GM12878 (cell line): Measurements from ENCODE around the gene CFAP97. TPM values are rescaled to one million over a fixed set of nuclear protein-coding genes. Genes with fewer than 3 reads are reported as not detected.
A peak's percentile ranks its signal among the peaks of the same experiment; 100 is the strongest.

ENCODE experiments used
- CHD1 ChIP-seq: IDR thresholded peaks from 2 replicates; pipeline ENCODE4 v1.6.1; 2012; ENCODE audit warnings: low read depth, low read length, improper control_type of control experiment
- ESRRA ChIP-seq: IDR thresholded peaks from 2 replicates; pipeline ENCODE4 v1.6.1; 2012; ENCODE audit warnings: mild to moderate bottlenecking, low read length, improper control_type of control experiment
- FOXM1 ChIP-seq: IDR thresholded peaks from 2 replicates; pipeline ENCODE4 v1.6.1; 2012; ENCODE audit warnings: low read depth, mild to moderate bottlenecking, inconsistent platforms, low read length, moderate library complexity
- JUND ChIP-seq: IDR thresholded peaks from 2 replicates; pipeline ENCODE4 v1.6.1; 2012; ENCODE audit warnings: low read depth, mild to moderate bottlenecking, low read length, improper control_type of control experiment, moderate library complexity
- LARP7 ChIP-seq: fragments of 450-650 bp; IDR thresholded peaks from 2 replicates; pipeline ENCODE4 v1.6.1; 2017; ENCODE audit warnings: mild to moderate bottlenecking
- NBN ChIP-seq: fragments of 450-650 bp; IDR thresholded peaks from 2 replicates; pipeline ENCODE4 v1.6.1; 2016
- NFXL1 ChIP-seq: fragments of 450-650 bp; IDR thresholded peaks from 2 replicates; pipeline ENCODE4 v1.6.1; 2017; ENCODE audit warnings: antibody characterized with exemption, mild to moderate bottlenecking, borderline replicate concordance
- NFYA ChIP-seq: IDR thresholded peaks from 2 replicates; pipeline ENCODE4 v1.6.1; 2011; ENCODE audit warnings: low read depth, mild to moderate bottlenecking, low read length, improper control_type of control experiment, borderline replicate concordance
- NRF1 ChIP-seq: conservative IDR thresholded peaks from 2 replicates; pipeline ENCODE4 v1.6.1; 2011; ENCODE audit warnings: mild to moderate bottlenecking, low read depth, low read length, improper control_type of control experiment
- RUNX3 ChIP-seq: IDR thresholded peaks from 2 replicates; pipeline ENCODE4 v1.6.1; 2012; ENCODE audit warnings: low read length, inconsistent platforms
- ZNF384 ChIP-seq: IDR thresholded peaks from 2 replicates; pipeline ENCODE4 v1.6.1; 2012; ENCODE audit warnings: low read depth, mild to moderate bottlenecking, low read length, improper control_type of control experiment, borderline replicate concordance
- polyA plus RNA-seq, 11 experiments: library from polyadenylated mRNA; depleted of rRNA in 4 of 11; unstranded in 6 of 11; stranded (reverse) in 5 of 11; fragments of >200 nt; fragmentation: Nextera tagmentation in 4 of 11; fragmentation: Illumina TruSeq in 1 of 11; extraction: Ambion mirVana in 4 of 11; extraction: Trizol in 1 of 11; gene quantifications; 1 replicate in 1 of 11; 2 replicates in 10 of 11; pipeline versions ENCODE4 v1.2.1 to v1.2.3, GENCODE V29; 2011 to 2016; ENCODE audit warnings: inconsistent platforms in 2 of 11, missing spikeins in 2 of 11, low read depth in 1 of 11
- total RNA-seq, 4 experiments: library from RNA; depleted of rRNA in 3 of 4; stranded (reverse); fragments of >200 nt in 3 of 4; fragmentation: Illumina TruSeq in 1 of 4; extraction: Trizol in 1 of 4; gene quantifications; 2 replicates each; pipeline versions ENCODE4 v1.2.1 to v1.2.3, GENCODE V29; 2013 to 2021
- TF ChIP-seq, protein P1 (sequence below): fragments of 450-650 bp; formaldehyde crosslinking; IDR thresholded peaks from 2 replicates; pipeline ENCODE4 v1.5.0; 2022; ENCODE audit warnings: mild to moderate bottlenecking, missing genetic modification characterization
- TF ChIP-seq, protein P2 (sequence below): IDR thresholded peaks from 2 replicates; pipeline ENCODE4 v1.6.1; 2011; ENCODE audit warnings: borderline replicate concordance, low read depth, mild to moderate bottlenecking, moderate library complexity, mixed read lengths, low read length; ENCODE audit not compliant: insufficient read depth; ENCODE audit errors: extremely low read length
- TF ChIP-seq, protein P3 (sequence below): IDR thresholded peaks from 2 replicates; pipeline ENCODE4 v1.6.1; 2012; ENCODE audit warnings: improper control_type of control experiment, low read depth, low read length; ENCODE audit not compliant: insufficient replicate concordance
- TF ChIP-seq, protein P4 (sequence below): IDR thresholded peaks from 2 replicates; pipeline ENCODE4 v1.6.1; 2012; ENCODE audit warnings: low read length, inconsistent platforms

The CFAP97 gene
- total and polyA plus RNA-seq, 10 of the 15 experiments (the other 5 are each of a cell fraction or from before 2014, with no cell fraction given) = 26.4 to 62.7 (median 48.0) TPM

DNA sequence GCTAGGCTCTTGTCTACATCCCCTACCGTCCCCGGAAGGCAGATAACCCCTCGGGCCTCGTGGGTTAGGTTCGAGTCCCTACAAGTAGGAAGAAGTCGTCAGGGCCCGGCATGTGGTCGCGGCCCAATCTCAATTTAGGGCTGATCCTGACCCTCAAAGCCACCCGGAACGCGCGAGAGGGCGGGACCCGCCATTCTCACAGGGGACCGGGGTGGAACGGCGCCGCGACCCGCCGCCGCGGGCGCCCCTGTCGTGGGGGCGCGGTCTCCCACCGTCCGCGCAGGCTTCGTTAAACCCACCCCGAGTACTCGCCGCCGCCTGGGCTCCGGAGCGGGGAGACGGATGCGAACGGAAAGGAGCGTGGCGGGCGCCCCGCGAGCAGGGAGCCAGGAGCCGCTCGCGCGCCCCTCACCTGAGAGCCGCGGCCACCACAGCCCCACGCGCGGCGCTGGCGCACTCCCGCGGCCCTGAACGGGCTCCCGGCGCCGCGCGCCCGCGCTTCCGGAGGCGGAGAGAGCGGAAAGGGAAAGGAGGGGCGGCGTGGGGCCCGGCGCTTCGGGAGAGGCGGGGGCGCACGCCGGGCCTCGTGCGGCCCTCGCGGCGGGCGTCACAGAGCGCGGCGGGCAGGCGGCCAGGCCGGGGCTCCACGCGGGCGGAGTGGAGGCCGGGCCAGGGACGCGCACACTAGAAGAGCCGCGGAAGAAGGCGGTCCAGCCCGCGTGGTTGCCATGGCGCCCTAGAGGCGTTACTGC, at the start of gene CFAP97 (continued):
- TF ChIP-seq, protein P1, sequence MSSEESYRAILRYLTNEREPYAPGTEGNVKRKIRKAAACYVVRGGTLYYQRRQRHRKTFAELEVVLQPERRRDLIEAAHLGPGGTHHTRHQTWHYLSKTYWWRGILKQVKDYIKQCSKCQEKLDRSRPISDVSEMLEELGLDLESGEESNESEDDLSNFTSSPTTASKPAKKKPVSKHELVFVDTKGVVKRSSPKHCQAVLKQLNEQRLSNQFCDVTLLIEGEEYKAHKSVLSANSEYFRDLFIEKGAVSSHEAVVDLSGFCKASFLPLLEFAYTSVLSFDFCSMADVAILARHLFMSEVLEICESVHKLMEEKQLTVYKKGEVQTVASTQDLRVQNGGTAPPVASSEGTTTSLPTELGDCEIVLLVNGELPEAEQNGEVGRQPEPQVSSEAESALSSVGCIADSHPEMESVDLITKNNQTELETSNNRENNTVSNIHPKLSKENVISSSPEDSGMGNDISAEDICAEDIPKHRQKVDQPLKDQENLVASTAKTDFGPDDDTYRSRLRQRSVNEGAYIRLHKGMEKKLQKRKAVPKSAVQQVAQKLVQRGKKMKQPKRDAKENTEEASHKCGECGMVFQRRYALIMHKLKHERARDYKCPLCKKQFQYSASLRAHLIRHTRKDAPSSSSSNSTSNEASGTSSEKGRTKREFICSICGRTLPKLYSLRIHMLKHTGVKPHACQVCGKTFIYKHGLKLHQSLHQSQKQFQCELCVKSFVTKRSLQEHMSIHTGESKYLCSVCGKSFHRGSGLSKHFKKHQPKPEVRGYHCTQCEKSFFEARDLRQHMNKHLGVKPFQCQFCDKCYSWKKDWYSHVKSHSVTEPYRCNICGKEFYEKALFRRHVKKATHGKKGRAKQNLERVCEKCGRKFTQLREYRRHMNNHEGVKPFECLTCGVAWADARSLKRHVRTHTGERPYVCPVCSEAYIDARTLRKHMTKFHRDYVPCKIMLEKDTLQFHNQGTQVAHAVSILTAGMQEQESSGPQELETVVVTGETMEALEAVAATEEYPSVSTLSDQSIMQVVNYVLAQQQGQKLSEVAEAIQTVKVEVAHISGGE = no peak
- no peak for TF ChIP-seq CHD1
- no peak for TF ChIP-seq ESRRA
- TF ChIP-seq FOXM1 = no peak
- TF ChIP-seq JUND = no peak
- TF ChIP-seq, protein P2, sequence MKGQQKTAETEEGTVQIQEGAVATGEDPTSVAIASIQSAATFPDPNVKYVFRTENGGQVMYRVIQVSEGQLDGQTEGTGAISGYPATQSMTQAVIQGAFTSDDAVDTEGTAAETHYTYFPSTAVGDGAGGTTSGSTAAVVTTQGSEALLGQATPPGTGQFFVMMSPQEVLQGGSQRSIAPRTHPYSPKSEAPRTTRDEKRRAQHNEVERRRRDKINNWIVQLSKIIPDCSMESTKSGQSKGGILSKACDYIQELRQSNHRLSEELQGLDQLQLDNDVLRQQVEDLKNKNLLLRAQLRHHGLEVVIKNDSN = no peak
- TF ChIP-seq NFXL1 = no peak
- no peak; the same call in 1 of the 2 replicates for TF ChIP-seq LARP7
- TF ChIP-seq, protein P3, sequence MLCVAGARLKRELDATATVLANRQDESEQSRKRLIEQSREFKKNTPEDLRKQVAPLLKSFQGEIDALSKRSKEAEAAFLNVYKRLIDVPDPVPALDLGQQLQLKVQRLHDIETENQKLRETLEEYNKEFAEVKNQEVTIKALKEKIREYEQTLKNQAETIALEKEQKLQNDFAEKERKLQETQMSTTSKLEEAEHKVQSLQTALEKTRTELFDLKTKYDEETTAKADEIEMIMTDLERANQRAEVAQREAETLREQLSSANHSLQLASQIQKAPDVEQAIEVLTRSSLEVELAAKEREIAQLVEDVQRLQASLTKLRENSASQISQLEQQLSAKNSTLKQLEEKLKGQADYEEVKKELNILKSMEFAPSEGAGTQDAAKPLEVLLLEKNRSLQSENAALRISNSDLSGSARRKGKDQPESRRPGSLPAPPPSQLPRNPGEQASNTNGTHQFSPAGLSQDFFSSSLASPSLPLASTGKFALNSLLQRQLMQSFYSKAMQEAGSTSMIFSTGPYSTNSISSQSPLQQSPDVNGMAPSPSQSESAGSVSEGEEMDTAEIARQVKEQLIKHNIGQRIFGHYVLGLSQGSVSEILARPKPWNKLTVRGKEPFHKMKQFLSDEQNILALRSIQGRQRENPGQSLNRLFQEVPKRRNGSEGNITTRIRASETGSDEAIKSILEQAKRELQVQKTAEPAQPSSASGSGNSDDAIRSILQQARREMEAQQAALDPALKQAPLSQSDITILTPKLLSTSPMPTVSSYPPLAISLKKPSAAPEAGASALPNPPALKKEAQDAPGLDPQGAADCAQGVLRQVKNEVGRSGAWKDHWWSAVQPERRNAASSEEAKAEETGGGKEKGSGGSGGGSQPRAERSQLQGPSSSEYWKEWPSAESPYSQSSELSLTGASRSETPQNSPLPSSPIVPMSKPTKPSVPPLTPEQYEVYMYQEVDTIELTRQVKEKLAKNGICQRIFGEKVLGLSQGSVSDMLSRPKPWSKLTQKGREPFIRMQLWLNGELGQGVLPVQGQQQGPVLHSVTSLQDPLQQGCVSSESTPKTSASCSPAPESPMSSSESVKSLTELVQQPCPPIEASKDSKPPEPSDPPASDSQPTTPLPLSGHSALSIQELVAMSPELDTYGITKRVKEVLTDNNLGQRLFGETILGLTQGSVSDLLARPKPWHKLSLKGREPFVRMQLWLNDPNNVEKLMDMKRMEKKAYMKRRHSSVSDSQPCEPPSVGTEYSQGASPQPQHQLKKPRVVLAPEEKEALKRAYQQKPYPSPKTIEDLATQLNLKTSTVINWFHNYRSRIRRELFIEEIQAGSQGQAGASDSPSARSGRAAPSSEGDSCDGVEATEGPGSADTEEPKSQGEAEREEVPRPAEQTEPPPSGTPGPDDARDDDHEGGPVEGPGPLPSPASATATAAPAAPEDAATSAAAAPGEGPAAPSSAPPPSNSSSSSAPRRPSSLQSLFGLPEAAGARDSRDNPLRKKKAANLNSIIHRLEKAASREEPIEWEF = no peak
- peak; percentile 45 for TF ChIP-seq RUNX3
- no peak for TF ChIP-seq NRF1
- TF ChIP-seq, protein P4, sequence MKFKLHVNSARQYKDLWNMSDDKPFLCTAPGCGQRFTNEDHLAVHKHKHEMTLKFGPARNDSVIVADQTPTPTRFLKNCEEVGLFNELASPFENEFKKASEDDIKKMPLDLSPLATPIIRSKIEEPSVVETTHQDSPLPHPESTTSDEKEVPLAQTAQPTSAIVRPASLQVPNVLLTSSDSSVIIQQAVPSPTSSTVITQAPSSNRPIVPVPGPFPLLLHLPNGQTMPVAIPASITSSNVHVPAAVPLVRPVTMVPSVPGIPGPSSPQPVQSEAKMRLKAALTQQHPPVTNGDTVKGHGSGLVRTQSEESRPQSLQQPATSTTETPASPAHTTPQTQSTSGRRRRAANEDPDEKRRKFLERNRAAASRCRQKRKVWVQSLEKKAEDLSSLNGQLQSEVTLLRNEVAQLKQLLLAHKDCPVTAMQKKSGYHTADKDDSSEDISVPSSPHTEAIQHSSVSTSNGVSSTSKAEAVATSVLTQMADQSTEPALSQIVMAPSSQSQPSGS = no peak
- TF ChIP-seq NFYA = no peak
- TF ChIP-seq NBN = no peak
- no peak for TF ChIP-seq ZNF384
